Caco-2 (cell line): ENCODE results near the gene HNF1A. TPM values are rescaled to one million over a fixed set of nuclear protein-coding genes. Genes with fewer than 3 reads are reported as not detected.

Experiments used
- BruUV-seq: library from RNA; stranded (reverse); fragments of 400-500 nt; replicated peaks from 2 replicates; lab custom pipeline; 2021; lab: Mats Ljungman, UMichigan
- CTCF ChIA-PET: fragments of 300-600 bp; sonication (Branson Sonifier 250); formaldehyde crosslinking; loops from one replicate; lab custom pipeline; 2022; ENCODE audit warnings: antibody characterized with exemption; lab: Charles Lee
- POLR2A ChIA-PET: fragments of 300-600 bp; sonication (Branson Sonifier 250); formaldehyde crosslinking; loops from one replicate; lab custom pipeline; 2022; ENCODE audit warnings: antibody characterized with exemption; lab: Charles Lee
- DNase-seq, 2 experiments: peaks; one replicate each; pipeline versions ENCODE4 v3.0.0 to v3.0.0-alpha.2; 2020 to 2022
- H3K27me3 ChIP-seq: replicated peaks from 2 replicates; pipeline ENCODE4 v1.6.0; 2011; ENCODE audit warnings: low read length; ENCODE audit not compliant: control insufficient read depth, insufficient read depth
- H3K36me3 ChIP-seq: 2 replicates; pipeline ENCODE4 v1.5.1; 2011; ENCODE audit warnings: low read length; ENCODE audit not compliant: control insufficient read depth, insufficient read depth
- H3K4me1 ChIP-seq: fragments of 250-450 bp; sonication (Bioruptor Pico); 2 replicates; pipeline ENCODE4 v1.5.1; 2020; ENCODE audit warnings: mild to moderate bottlenecking
- H3K4me3 ChIP-seq: 2 replicates; pipeline ENCODE4 v1.5.1; 2011; ENCODE audit warnings: low read depth, mild to moderate bottlenecking, control low read depth, low read length
- H3K9me3 ChIP-seq: fragments of 250-450 bp; sonication (Bioruptor Pico); 2 replicates; pipeline ENCODE4 v1.5.1; 2020; ENCODE audit warnings: mild to moderate bottlenecking, moderate library complexity
- H3K27ac Mint-ChIP-seq: one replicate; pipeline ENCODE4 v1.8.0; 2022; ENCODE audit warnings: mixed read lengths; ENCODE audit not compliant: unreplicated experiment
- H3K27me3 Mint-ChIP-seq: one replicate; pipeline ENCODE4 v1.8.0; 2022; ENCODE audit warnings: mixed read lengths; ENCODE audit not compliant: insufficient read depth, unreplicated experiment
- H3K36me3 Mint-ChIP-seq: one replicate; pipeline ENCODE4 v1.8.0; 2022; ENCODE audit warnings: mild to moderate bottlenecking, mixed read lengths; ENCODE audit not compliant: insufficient read depth, unreplicated experiment
- H3K4me1 Mint-ChIP-seq: one replicate; pipeline ENCODE4 v1.8.0; 2022; ENCODE audit warnings: low read depth, mixed read lengths; ENCODE audit not compliant: unreplicated experiment
- H3K4me3 Mint-ChIP-seq: one replicate; pipeline ENCODE4 v1.8.0; 2022; ENCODE audit warnings: mild to moderate bottlenecking, moderate library complexity, mixed read lengths; ENCODE audit not compliant: unreplicated experiment
- H3K9me3 Mint-ChIP-seq: one replicate; pipeline ENCODE4 v1.8.0; 2022; ENCODE audit warnings: mixed read lengths; ENCODE audit not compliant: unreplicated experiment
- CTCF ChIP-seq, 2 experiments: fragments of 200-600 bp in 1 of 2; IDR thresholded peaks; 1 replicate in 1 of 2; 2 replicates in 1 of 2; pipeline versions ENCODE4 v1.5.1 to v1.8.0; 2011 to 2022; ENCODE audit warnings: antibody characterized with exemption in 1 of 2, control low read depth in 1 of 2, inconsistent platforms in 1 of 2, low read depth in 1 of 2, low read length in 1 of 2, mild to moderate bottlenecking in 1 of 2, moderate library complexity in 1 of 2; ENCODE audit not compliant: insufficient read depth in 1 of 2, severe bottlenecking in 1 of 2, unreplicated experiment in 1 of 2
- intact Hi-C: fragments of 100-400 bp; cut with micrococcal nuclease; formaldehyde crosslinking; loops from one replicate; pipeline ENCODE4 v1.10.0; 2022; ENCODE audit not compliant: unreplicated experiment
- total RNA-seq: library from RNA; stranded (reverse); gene quantifications from 2 replicates; pipeline ENCODE4 v1.2.3, GENCODE V29; 2022

The HNF1A gene
- total RNA-seq, 1 experiment from 2014 or later, result 41.2 TPM

DNA sequence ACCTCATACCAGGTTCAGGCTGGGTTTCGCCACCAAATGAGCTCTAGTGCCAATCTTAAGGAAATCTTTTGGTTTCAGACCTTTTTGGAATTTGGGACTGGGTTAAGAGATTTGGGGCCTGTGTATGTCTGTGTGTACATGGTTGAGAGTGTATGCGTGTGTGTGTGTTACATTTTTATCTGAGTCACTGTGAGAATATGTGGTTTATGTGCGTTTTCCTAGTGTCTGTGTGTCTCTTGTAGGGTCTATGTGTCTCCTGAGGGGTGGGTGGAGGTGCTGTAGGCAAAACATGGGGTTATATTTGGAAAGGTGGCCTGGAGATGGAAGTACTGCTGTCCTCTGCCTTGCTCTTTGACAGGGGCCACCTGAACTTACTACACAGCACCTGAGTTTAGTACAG is 20.1 kb downstream of the HNF1A start:
- CTCF ChIA-PET, result no interaction called here
- no peak overlapping the region for H3K27ac Mint-ChIP-seq
- H3K4me1 Mint-ChIP-seq, result no peaks in the 10 kb centered on the region
- peaks cover 73% of the 10 kb centered on the region for H3K36me3 Mint-ChIP-seq
- no peak for DNase-seq
- peaks cover 8% of the 10 kb centered on the region for H3K36me3 ChIP-seq
- no peaks in the 10 kb centered on the region for H3K9me3 ChIP-seq
- H3K4me3 ChIP-seq, result no peak overlapping the region
- no peaks in the 10 kb centered on the region for H3K27me3 ChIP-seq
- POLR2A ChIA-PET, result no interaction called here
- peaks cover 14% of the 10 kb centered on the region for H3K9me3 Mint-ChIP-seq
- no TSS peak for BruUV-seq
- no peak for TF ChIP-seq CTCF (IDR thresholded peaks at IDR 0.05; ENCODE audit: insufficient read depth in 1 of 2, low read depth in 1 of 2, low read length in 1 of 2, severe bottlenecking in 1 of 2, unreplicated experiment in 1 of 2)
- no peaks in the 10 kb centered on the region for H3K4me1 ChIP-seq
- intact Hi-C loops, result no loop called here
- no peak overlapping the region for H3K4me3 Mint-ChIP-seq
- H3K27me3 Mint-ChIP-seq, result no peaks in the 10 kb centered on the region

GRCh38 chr12:120999191-121000120 is 21.1 kb downstream of the HNF1A start:
- Mint-ChIP-seq H3K4me3 (no peak overlapping the region), H3K4me1 (no peaks in the 10 kb centered on the region), H3K27me3 (no peaks in the 10 kb centered on the region), H3K36me3 (peaks cover 75% of the 10 kb centered on the region), H3K9me3 (peaks cover 11% of the 10 kb centered on the region), H3K27ac (no peak overlapping the region)
- no peak for DNase-seq
- Histone ChIP-seq H3K9me3 (no peaks in the 10 kb centered on the region), H3K36me3 (peaks cover 9% of the 10 kb centered on the region), H3K27me3 (no peaks in the 10 kb centered on the region), H3K4me1 (no peaks in the 10 kb centered on the region), H3K4me3 (no peak overlapping the region)
- no peak for TF ChIP-seq CTCF (IDR thresholded peaks at IDR 0.05; ENCODE audit: insufficient read depth in 1 of 2, low read depth in 1 of 2, low read length in 1 of 2, severe bottlenecking in 1 of 2, unreplicated experiment in 1 of 2)
- no TSS peak for BruUV-seq
- ChIA-PET POLR2A (no interaction called here), CTCF (no interaction called here)
- intact Hi-C loops, result no loop called here

GRCh38 chr12:121000530-121000929 is 22.2 kb downstream of the HNF1A start:
- POLR2A ChIA-PET, result no interaction called here
- intact Hi-C loops, result no loop called here
- H3K9me3 Mint-ChIP-seq, result no peaks in the 10 kb centered on the region
- peaks cover 75% of the 10 kb centered on the region for H3K36me3 Mint-ChIP-seq
- H3K27ac Mint-ChIP-seq, result no peak overlapping the region
- DNase-seq, result no peak
- no TSS peak for BruUV-seq
- TF ChIP-seq CTCF (IDR thresholded peaks at IDR 0.05; ENCODE audit: insufficient read depth in 1 of 2, low read depth in 1 of 2, low read length in 1 of 2, severe bottlenecking in 1 of 2, unreplicated experiment in 1 of 2), result no peak
- H3K4me1 Mint-ChIP-seq, result no peaks in the 10 kb centered on the region
- Histone ChIP-seq H3K9me3 (no peaks in the 10 kb centered on the region), H3K36me3 (peaks cover 5% of the 10 kb centered on the region), H3K4me1 (no peaks in the 10 kb centered on the region), H3K4me3 (no peak overlapping the region), H3K27me3 (no peaks in the 10 kb centered on the region)
- no peak overlapping the region for H3K4me3 Mint-ChIP-seq
- H3K27me3 Mint-ChIP-seq, result no peaks in the 10 kb centered on the region
- CTCF ChIA-PET, result no interaction called here
